HFFc6 (cell line): ENCODE measurements around the gene AIPL1. TPM values are rescaled to one million over a fixed set of nuclear protein-coding genes. Genes with fewer than 3 reads are reported as not detected.

Experiments
- DNase-seq: peaks from one replicate; pipeline ENCODE4 v3.0.0-alpha.2; 2018
- H3K27ac Mint-ChIP-seq: 2 replicates; pipeline ENCODE4 v1.8.0; 2020; ENCODE audit warnings: mild to moderate bottlenecking, mixed read lengths
- H3K27me3 Mint-ChIP-seq: 2 replicates; pipeline ENCODE4 v1.8.0; 2021; ENCODE audit warnings: mild to moderate bottlenecking, moderate library complexity, mixed read lengths; ENCODE audit not compliant: insufficient read depth
- H3K36me3 Mint-ChIP-seq: 2 replicates; pipeline ENCODE4 v1.8.0; 2021; ENCODE audit warnings: low read depth, mixed read lengths
- H3K4me1 Mint-ChIP-seq: 2 replicates; pipeline ENCODE4 v1.8.0; 2020; ENCODE audit warnings: low read depth, mixed read lengths
- H3K4me3 Mint-ChIP-seq: 2 replicates; pipeline ENCODE4 v1.8.0; 2020; ENCODE audit warnings: mild to moderate bottlenecking, moderate library complexity, mixed read lengths
- H3K9me3 Mint-ChIP-seq: 2 replicates; pipeline ENCODE4 v1.8.0; 2020; ENCODE audit warnings: mild to moderate bottlenecking, mixed read lengths
- total RNA-seq, 6 experiments: library from RNA; stranded (reverse); fragmentation: NEBNext Ultra II Directional; extraction: Animal tissue kit (Norgen Biotek cat#: 25700); gene quantifications; 2 replicates in 1 of 6; 3 replicates in 5 of 6; pipeline ENCODE4 v1.2.3, GENCODE V29; 2021
- TF ChIP-seq, protein P1 (sequence below): fragments of 200-600 bp; sonication (generic); IDR thresholded peaks from 2 replicates; pipeline ENCODE4 v1.5.0; 2021; ENCODE audit warnings: antibody characterized with exemption, mild to moderate bottlenecking

Gene AIPL1
- total RNA-seq, 6 experiments from 2014 or later, result not detected

- peaks cover 34% of the 10 kb centered on the region for H3K27me3 Mint-ChIP-seq
- no peak for DNase-seq
- H3K4me1 Mint-ChIP-seq, result peaks cover 17% of the 10 kb centered on the region
- TF ChIP-seq, protein P1, sequence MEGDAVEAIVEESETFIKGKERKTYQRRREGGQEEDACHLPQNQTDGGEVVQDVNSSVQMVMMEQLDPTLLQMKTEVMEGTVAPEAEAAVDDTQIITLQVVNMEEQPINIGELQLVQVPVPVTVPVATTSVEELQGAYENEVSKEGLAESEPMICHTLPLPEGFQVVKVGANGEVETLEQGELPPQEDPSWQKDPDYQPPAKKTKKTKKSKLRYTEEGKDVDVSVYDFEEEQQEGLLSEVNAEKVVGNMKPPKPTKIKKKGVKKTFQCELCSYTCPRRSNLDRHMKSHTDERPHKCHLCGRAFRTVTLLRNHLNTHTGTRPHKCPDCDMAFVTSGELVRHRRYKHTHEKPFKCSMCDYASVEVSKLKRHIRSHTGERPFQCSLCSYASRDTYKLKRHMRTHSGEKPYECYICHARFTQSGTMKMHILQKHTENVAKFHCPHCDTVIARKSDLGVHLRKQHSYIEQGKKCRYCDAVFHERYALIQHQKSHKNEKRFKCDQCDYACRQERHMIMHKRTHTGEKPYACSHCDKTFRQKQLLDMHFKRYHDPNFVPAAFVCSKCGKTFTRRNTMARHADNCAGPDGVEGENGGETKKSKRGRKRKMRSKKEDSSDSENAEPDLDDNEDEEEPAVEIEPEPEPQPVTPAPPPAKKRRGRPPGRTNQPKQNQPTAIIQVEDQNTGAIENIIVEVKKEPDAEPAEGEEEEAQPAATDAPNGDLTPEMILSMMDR, result no peak
- H3K4me3 Mint-ChIP-seq, result no peak overlapping the region
- no peak overlapping the region for H3K27ac Mint-ChIP-seq
- H3K9me3 Mint-ChIP-seq, result no peaks in the 10 kb centered on the region
- no peaks in the 10 kb centered on the region for H3K36me3 Mint-ChIP-seq
Observed at GRCh38 chr17:6478486-6478885, 43.6 kb upstream of the AIPL1 start.

- no peaks in the 10 kb centered on the region for H3K9me3 Mint-ChIP-seq
- peaks cover 21% of the 10 kb centered on the region for H3K4me1 Mint-ChIP-seq
- no peak overlapping the region for H3K27ac Mint-ChIP-seq
- TF ChIP-seq, protein P1, result no peak
- H3K36me3 Mint-ChIP-seq, result no peaks in the 10 kb centered on the region
- H3K4me3 Mint-ChIP-seq, result no peak overlapping the region
- DNase-seq, result no peak
- H3K27me3 Mint-ChIP-seq, result peaks cover 31% of the 10 kb centered on the region
Observed at GRCh38 chr17:6477831-6478383, 43.0 kb upstream of the AIPL1 start.

GRCh38 chr17:6476810-6477179 is 41.9 kb upstream of the AIPL1 start:
- TF ChIP-seq, protein P1, result no peak
- no peak for DNase-seq
- Mint-ChIP-seq H3K27me3 (peaks cover 24% of the 10 kb centered on the region), H3K36me3 (no peaks in the 10 kb centered on the region), H3K27ac (no peak overlapping the region), H3K9me3 (no peaks in the 10 kb centered on the region), H3K4me3 (no peak overlapping the region), H3K4me1 (peaks cover 29% of the 10 kb centered on the region)

GRCh38 chr17:6476076-6476809 is 41.3 kb upstream of the AIPL1 start:
- H3K4me3 Mint-ChIP-seq, result no peak overlapping the region
- no peaks in the 10 kb centered on the region for H3K36me3 Mint-ChIP-seq
- DNase-seq, result no peak
- H3K4me1 Mint-ChIP-seq, result peaks cover 34% of the 10 kb centered on the region
- no peaks in the 10 kb centered on the region for H3K9me3 Mint-ChIP-seq
- no peak overlapping the region for H3K27ac Mint-ChIP-seq
- peaks cover 19% of the 10 kb centered on the region for H3K27me3 Mint-ChIP-seq
- TF ChIP-seq, protein P1, result no peak

DNA sequence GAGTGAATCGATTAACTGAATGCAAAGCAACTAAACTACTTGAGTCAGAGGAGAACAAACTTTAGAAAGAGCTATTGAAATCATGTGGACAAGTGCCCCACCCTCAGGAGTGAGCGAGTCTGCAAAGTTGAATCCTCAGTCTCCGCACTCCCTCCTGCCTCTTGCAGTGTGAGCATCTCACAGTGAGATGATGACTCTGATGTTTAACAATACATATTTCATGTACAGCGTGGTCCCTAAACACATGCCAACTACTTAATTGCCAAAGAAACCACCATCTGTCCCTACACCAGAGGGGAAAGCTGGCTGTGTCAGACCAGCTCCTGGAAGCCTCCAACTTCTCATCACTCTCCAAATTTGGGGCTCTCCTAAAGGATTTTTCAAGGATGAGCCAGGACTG is 40.5 kb upstream of the AIPL1 start:
- Mint-ChIP-seq H3K9me3 (no peaks in the 10 kb centered on the region), H3K4me3 (no peak overlapping the region), H3K4me1 (peaks cover 36% of the 10 kb centered on the region), H3K27ac (no peak overlapping the region), H3K27me3 (peaks cover 13% of the 10 kb centered on the region), H3K36me3 (no peaks in the 10 kb centered on the region)
- DNase-seq, result no peak
- TF ChIP-seq, protein P1, result no peak
